Gastroesophageal sphincter (tissue), 3 donors: ENCODE results near the gene PDCL3.

Experiments used
- CTCF ChIP-seq, 4 experiments: fragments of 200-600 bp in 2 of 4; fragments of 450-650 bp in 2 of 4; sonication (generic) in 1 of 4; IDR thresholded peaks; one replicate each; pipeline ENCODE4 v1.5.1; 2017 to 2019; ENCODE audit warnings: antibody characterized with exemption in 4 of 4, mild to moderate bottlenecking in 2 of 4, moderate library complexity in 2 of 4
- EP300 ChIP-seq: sonication (generic); formaldehyde crosslinking; IDR thresholded peaks from one replicate; pipeline ENCODE4 v1.6.1; 2017; ENCODE audit warnings: antibody characterized with exemption, mild to moderate bottlenecking
- POLR2A ChIP-seq, 2 donors: fragments of 450-650 bp; IDR thresholded peaks; one replicate each; pipeline ENCODE4 v1.6.1; 2017; ENCODE audit warnings: antibody characterized with exemption in 2 of 2, mild to moderate bottlenecking in 2 of 2, moderate library complexity in 1 of 2
- POLR2AphosphoS5 ChIP-seq: sonication (generic); formaldehyde crosslinking; IDR thresholded peaks from one replicate; pipeline ENCODE4 v1.6.1; 2017; ENCODE audit warnings: antibody characterized with exemption

GRCh38 chr2:100624536-100624935 is 61.7 kb downstream of the PDCL3 start:
- TF ChIP-seq CTCF (IDR thresholded peaks at IDR 0.05): no peak
- no peak for TF ChIP-seq POLR2A (IDR thresholded peaks at IDR 0.05)
- TF ChIP-seq EP300: no peak
- TF ChIP-seq POLR2AphosphoS5: no peak
